ENCODE measurements around the gene MR1. TPM values are rescaled to one million over a fixed set of nuclear protein-coding genes. Genes with fewer than 3 reads are reported as not detected.

Gene MR1
- polyA plus RNA-seq, 1 donor (not counting 4 experiments of a cell fraction or from before 2014, with no cell fraction given): 32.3 TPM

DNA sequence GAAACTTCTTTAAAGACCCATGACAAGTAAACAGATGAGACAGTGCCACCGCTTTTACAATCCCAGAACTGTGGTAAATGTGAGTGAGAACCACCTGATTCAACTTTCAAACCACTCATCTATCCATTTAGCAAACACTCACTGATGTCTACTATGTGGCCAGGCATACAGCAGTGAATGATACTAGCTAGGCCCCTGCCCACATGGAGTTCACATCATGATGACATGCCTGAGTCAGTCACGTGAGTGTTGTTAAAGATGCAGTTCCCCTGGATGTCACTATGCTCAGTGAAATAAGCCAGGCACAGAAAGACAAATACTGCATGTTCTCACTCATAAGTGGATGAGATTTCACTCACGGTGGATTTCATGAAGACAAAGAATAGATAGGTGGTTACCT is 39.5 kb upstream of the MR1 start:
- FAIRE-seq (peak; percentile 72), DNase-seq (ENCODE audit: low read depth, low spot score) (no peak)
- Histone ChIP-seq H3K9ac (ENCODE audit: control insufficient read depth, extremely low read depth, insufficient read depth, low read length) (no peak overlapping the region), H3K9me3 (ENCODE audit: control insufficient read depth, low read depth, low read length) (no peaks in the 10 kb centered on the region), H3K27ac (ENCODE audit: control insufficient read depth, insufficient read depth, low read length) (no peak overlapping the region), H3K36me3 (ENCODE audit: control insufficient read depth in 2 of 2, extremely low read depth in 1 of 2, insufficient read depth in 2 of 2, low read length in 2 of 2) (peaks cover 10 to 18% of the 10 kb centered on the region in 2 experiments), H3K4me3 (ENCODE audit: control insufficient read depth in 2 of 3, extremely low read depth in 1 of 3, insufficient read depth in 2 of 3, low read depth in 1 of 3, low read length in 3 of 3) (no peak overlapping the region), H4K20me1 (ENCODE audit: control insufficient read depth, extremely low read depth, insufficient read depth, low read length) (no peaks in the 10 kb centered on the region), H3K79me2 (ENCODE audit: control insufficient read depth, insufficient read depth, low read length) (no peaks in the 10 kb centered on the region), H3K4me2 (ENCODE audit: control insufficient read depth, extremely low read depth, insufficient read depth, low read depth, low read length) (no peak overlapping the region), H3K9me1 (ENCODE audit: control insufficient read depth, extremely low read depth, insufficient read depth, low read length) (no peaks in the 10 kb centered on the region), H2AFZ (ENCODE audit: control insufficient read depth, low read length) (no peak overlapping the region), H3K4me1 (ENCODE audit: control insufficient read depth, extremely low read depth, insufficient read depth, low read length) (no peaks in the 10 kb centered on the region), H3K27me3 (ENCODE audit: control insufficient read depth, extremely low read depth, insufficient read depth, low read length) (no peaks in the 10 kb centered on the region)
- dilution Hi-C loops (cut with MboI; ENCODE audit: extremely low pct_ligation_motif_present, low sequenced_read_pairs): no loop called here
- no peak for TF ChIP-seq EZH2 (IDR thresholded peaks at IDR 0.05; ENCODE audit: low read length)
- TF ChIP-seq, protein P1, sequence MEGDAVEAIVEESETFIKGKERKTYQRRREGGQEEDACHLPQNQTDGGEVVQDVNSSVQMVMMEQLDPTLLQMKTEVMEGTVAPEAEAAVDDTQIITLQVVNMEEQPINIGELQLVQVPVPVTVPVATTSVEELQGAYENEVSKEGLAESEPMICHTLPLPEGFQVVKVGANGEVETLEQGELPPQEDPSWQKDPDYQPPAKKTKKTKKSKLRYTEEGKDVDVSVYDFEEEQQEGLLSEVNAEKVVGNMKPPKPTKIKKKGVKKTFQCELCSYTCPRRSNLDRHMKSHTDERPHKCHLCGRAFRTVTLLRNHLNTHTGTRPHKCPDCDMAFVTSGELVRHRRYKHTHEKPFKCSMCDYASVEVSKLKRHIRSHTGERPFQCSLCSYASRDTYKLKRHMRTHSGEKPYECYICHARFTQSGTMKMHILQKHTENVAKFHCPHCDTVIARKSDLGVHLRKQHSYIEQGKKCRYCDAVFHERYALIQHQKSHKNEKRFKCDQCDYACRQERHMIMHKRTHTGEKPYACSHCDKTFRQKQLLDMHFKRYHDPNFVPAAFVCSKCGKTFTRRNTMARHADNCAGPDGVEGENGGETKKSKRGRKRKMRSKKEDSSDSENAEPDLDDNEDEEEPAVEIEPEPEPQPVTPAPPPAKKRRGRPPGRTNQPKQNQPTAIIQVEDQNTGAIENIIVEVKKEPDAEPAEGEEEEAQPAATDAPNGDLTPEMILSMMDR (optimal IDR thresholded peaks at IDR 0.05 in 1 of 3, IDR thresholded peaks at IDR 0.05 in 1 of 3, conservative IDR thresholded peaks at IDR 0.05 in 1 of 3; ENCODE audit: extremely low read depth in 1 of 3, insufficient read depth in 2 of 3, low read length in 3 of 3): no peak

DNA sequence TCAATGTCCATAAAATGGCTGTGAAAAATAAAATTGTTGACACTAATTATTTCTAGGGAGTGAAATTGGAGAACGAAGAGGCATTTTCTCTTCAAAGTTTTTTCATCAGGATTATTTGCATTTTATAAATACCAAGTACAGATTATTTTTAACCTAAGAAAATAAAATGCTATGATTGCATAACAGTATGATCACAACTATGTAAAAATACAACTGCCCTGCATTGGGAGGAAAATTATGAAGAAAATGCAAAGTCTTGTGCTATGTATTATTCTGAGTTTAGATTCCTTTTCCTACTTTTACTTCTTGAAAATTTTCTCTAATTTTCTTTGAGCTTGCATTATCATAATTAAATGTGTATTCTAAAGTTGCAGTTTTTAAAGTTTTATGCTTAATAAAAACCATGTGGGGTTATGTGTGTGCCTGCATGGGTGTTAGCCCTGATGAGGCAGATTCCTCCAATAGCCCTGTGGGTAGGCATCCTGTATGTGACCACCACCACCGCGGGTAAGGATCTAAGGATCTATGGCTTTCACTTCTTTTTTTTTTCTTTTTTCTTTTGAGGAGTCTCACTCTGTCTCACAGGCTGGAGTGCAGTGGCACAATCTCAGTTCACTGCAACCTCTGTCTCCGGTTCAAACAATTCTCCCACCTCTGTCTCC is 35.8 kb upstream of the MR1 start:
- DNase-seq (ENCODE audit: low read depth, low spot score) (no peak), FAIRE-seq (no peak)
- Histone ChIP-seq H3K9me3 (ENCODE audit: control insufficient read depth, low read depth, low read length) (no peaks in the 10 kb centered on the region), H3K36me3 (ENCODE audit: control insufficient read depth in 2 of 2, extremely low read depth in 1 of 2, insufficient read depth in 2 of 2, low read length in 2 of 2) (peaks cover 3 to 12% of the 10 kb centered on the region in 2 experiments), H3K4me3 (ENCODE audit: control insufficient read depth in 2 of 3, extremely low read depth in 1 of 3, insufficient read depth in 2 of 3, low read depth in 1 of 3, low read length in 3 of 3) (no peak overlapping the region), H3K4me2 (ENCODE audit: control insufficient read depth, extremely low read depth, insufficient read depth, low read depth, low read length) (no peak overlapping the region), H3K4me1 (ENCODE audit: control insufficient read depth, extremely low read depth, insufficient read depth, low read length) (no peaks in the 10 kb centered on the region), H2AFZ (ENCODE audit: control insufficient read depth, low read length) (no peak overlapping the region), H3K27ac (ENCODE audit: control insufficient read depth, insufficient read depth, low read length) (no peak overlapping the region), H4K20me1 (ENCODE audit: control insufficient read depth, extremely low read depth, insufficient read depth, low read length) (no peaks in the 10 kb centered on the region), H3K79me2 (ENCODE audit: control insufficient read depth, insufficient read depth, low read length) (peaks cover 2% of the 10 kb centered on the region), H3K9ac (ENCODE audit: control insufficient read depth, extremely low read depth, insufficient read depth, low read length) (no peak overlapping the region), H3K27me3 (ENCODE audit: control insufficient read depth, extremely low read depth, insufficient read depth, low read length) (no peaks in the 10 kb centered on the region), H3K9me1 (ENCODE audit: control insufficient read depth, extremely low read depth, insufficient read depth, low read length) (no peaks in the 10 kb centered on the region)
- dilution Hi-C loops (cut with MboI; ENCODE audit: extremely low pct_ligation_motif_present, low sequenced_read_pairs): no loop called here
- TF ChIP-seq, protein P1 (optimal IDR thresholded peaks at IDR 0.05 in 1 of 3, IDR thresholded peaks at IDR 0.05 in 1 of 3, conservative IDR thresholded peaks at IDR 0.05 in 1 of 3; ENCODE audit: extremely low read depth in 1 of 3, insufficient read depth in 2 of 3, low read length in 3 of 3): no peak
- no peak for TF ChIP-seq EZH2 (IDR thresholded peaks at IDR 0.05; ENCODE audit: low read length)
